WERI-Rb-1 (cell line): ENCODE measurements around the gene UHRF1.
"Not testable (repeated sequence)": the region's sequence is repeated elsewhere in the genome, so short reads cannot be mapped to it uniquely, and the experiment has no call there.

Experiments used
- DNase-seq: peaks from one replicate; pipeline ENCODE4 v3.0.0-alpha.2; 2020
- H3K27ac ChIP-seq: fragments of 250-450 bp; sonication (Bioruptor Pico); 2 replicates; pipeline ENCODE4 v1.5.1; 2020; ENCODE audit warnings: mild to moderate bottlenecking, moderate library complexity
- H3K27me3 ChIP-seq: fragments of 250-450 bp; sonication (Bioruptor Pico); 2 replicates; pipeline ENCODE4 v1.5.1; 2021; ENCODE audit warnings: mild to moderate bottlenecking, low read depth, moderate library complexity; ENCODE audit not compliant: insufficient read depth, severe bottlenecking
- H3K36me3 ChIP-seq: fragments of 250-450 bp; sonication (Bioruptor Pico); 2 replicates; pipeline ENCODE4 v1.5.1; 2020; ENCODE audit warnings: mild to moderate bottlenecking, moderate library complexity
- H3K4me3 ChIP-seq: 2 replicates; pipeline ENCODE4 v1.5.1; 2011; ENCODE audit warnings: low read depth, mild to moderate bottlenecking, control low read depth, low read length
- H3K9me3 ChIP-seq: fragments of 250-450 bp; sonication (Bioruptor Pico); 2 replicates; pipeline ENCODE4 v1.5.1; 2021; ENCODE audit warnings: mild to moderate bottlenecking, moderate library complexity; ENCODE audit not compliant: severe bottlenecking
- CTCF ChIP-seq: IDR thresholded peaks from 2 replicates; pipeline ENCODE4 v1.5.1; 2011; ENCODE audit warnings: low read depth, mild to moderate bottlenecking, control low read depth, inconsistent platforms, low read length

Gene UHRF1

GRCh38 chr19:4935444-4935843, 26.1 kb downstream of the UHRF1 start:
- peaks cover 95% of the 10 kb centered on the region for H3K36me3 ChIP-seq
- H3K27me3 ChIP-seq = no peaks in the 10 kb centered on the region
- no peak overlapping the region for H3K4me3 ChIP-seq
- no peak overlapping the region for H3K27ac ChIP-seq
- no peak for DNase-seq
- H3K9me3 ChIP-seq = no peaks in the 10 kb centered on the region
- no peak for TF ChIP-seq CTCF

- Histone ChIP-seq H3K36me3 (peaks cover 93% of the 10 kb centered on the region), H3K9me3 (no peaks in the 10 kb centered on the region), H3K27me3 (no peaks in the 10 kb centered on the region), H3K27ac (no peak overlapping the region), H3K4me3 (no peak overlapping the region)
- no peak for DNase-seq
- no peak for TF ChIP-seq CTCF
Measured at GRCh38 chr19:4937060-4937459, 27.8 kb downstream of the UHRF1 start.

GRCh38 chr19:4938461-4938860, 29.2 kb downstream of the UHRF1 start:
- not testable (repeated sequence) for H3K27ac ChIP-seq, DNase-seq, H3K9me3 ChIP-seq, H3K4me3 ChIP-seq, H3K27me3 ChIP-seq
- peaks cover 93% of the 10 kb centered on the region for H3K36me3 ChIP-seq

- Histone ChIP-seq H3K27ac (no peak overlapping the region), H3K27me3 (no peaks in the 10 kb centered on the region), H3K4me3 (no peak overlapping the region), H3K36me3 (peaks cover 95% of the 10 kb centered on the region), H3K9me3 (no peaks in the 10 kb centered on the region)
- no peak for TF ChIP-seq CTCF
- no peak for DNase-seq
Measured at GRCh38 chr19:4939466-4939865, 30.2 kb downstream of the UHRF1 start.

- not testable (repeated sequence) for H3K4me3 ChIP-seq, H3K27ac ChIP-seq, DNase-seq, H3K27me3 ChIP-seq, H3K9me3 ChIP-seq
- H3K36me3 ChIP-seq = peaks cover 95% of the 10 kb centered on the region
Measured at GRCh38 chr19:4941638-4942169, 32.4 kb downstream of the UHRF1 start.

- Histone ChIP-seq H3K27ac (peak overlapping the region; percentile 78), H3K36me3 (peaks cover 90% of the 10 kb centered on the region)
- not testable (repeated sequence) for DNase-seq, H3K27me3 ChIP-seq, H3K4me3 ChIP-seq, H3K9me3 ChIP-seq
Measured at GRCh38 chr19:4950650-4951049, 41.3 kb downstream of the UHRF1 start.

- Histone ChIP-seq H3K36me3 (peaks cover 90% of the 10 kb centered on the region), H3K4me3 (no peak overlapping the region), H3K9me3 (no peaks in the 10 kb centered on the region), H3K27me3 (no peaks in the 10 kb centered on the region), H3K27ac (peak overlapping the region; percentile 78)
- DNase-seq = no peak
- no peak for TF ChIP-seq CTCF
Measured at GRCh38 chr19:4951656-4952055, 42.4 kb downstream of the UHRF1 start.
